ENCODE data around the gene DGLUCY. TPM values are rescaled to one million over a fixed set of nuclear protein-coding genes. Genes with fewer than 3 reads are reported as not detected.

The DGLUCY gene
- total RNA-seq, 1 experiment from 2014 or later: 67.0 TPM

- no peak for ATAC-seq
- H3K9ac ChIP-seq (ENCODE audit: low read length): no peak overlapping the region
- no peaks in the 10 kb centered on the region for H3K9me3 ChIP-seq (ENCODE audit: control insufficient read depth in 1 of 2, insufficient read depth in 1 of 2, low read depth in 1 of 2, low read length in 2 of 2)
- H3K4me1 ChIP-seq (ENCODE audit: control insufficient read depth in 1 of 2, insufficient read depth in 2 of 2, low read length in 2 of 2): no peaks in the 10 kb centered on the region
- no peaks in the 10 kb centered on the region for H3K79me2 ChIP-seq (ENCODE audit: insufficient read depth, low read length)
- ChIA-PET CTCF (interaction anchor here (3.9 kb wide), 1 partner anchor 269 kb away, joined by 54 read pairs; no protein-coding TSS in a partner anchor), RAD21 (ENCODE audit: low non-redundant PET in 1 of 2, low total read pairs in 2 of 2, uncharacterized antibody in 2 of 2, unreplicated experiment in 2 of 2) (no interaction called here), POLR2A (no interaction called here)
- no peak overlapping the region for H3K27ac ChIP-seq (ENCODE audit: low read depth, low read length)
- H3K4me2 ChIP-seq (ENCODE audit: low read length): no peak overlapping the region
- TF ChIP-seq SRF (IDR thresholded peaks at IDR 0.05; ENCODE audit: low read depth) (no peak), EGR1 (IDR thresholded peaks at IDR 0.05; ENCODE audit: low read depth) (no peak), ZBTB33 (IDR thresholded peaks at IDR 0.05; ENCODE audit: extremely low read depth, insufficient replicate concordance, low read length) (no peak), SP1 (IDR thresholded peaks at IDR 0.05; ENCODE audit: low read depth) (no peak), POLR2AphosphoS5 (IDR thresholded peaks at IDR 0.05; ENCODE audit: low read depth, low read length) (no peak), JUND (IDR thresholded peaks at IDR 0.05) (no peak), SIN3A (IDR thresholded peaks at IDR 0.05; ENCODE audit: low read depth) (no peak), ELF1 (IDR thresholded peaks at IDR 0.05; ENCODE audit: borderline replicate concordance, low read depth) (no peak), EZH2 (IDR thresholded peaks at IDR 0.05) (no peak), TCF7L2 (IDR thresholded peaks at IDR 0.05; ENCODE audit: borderline replicate concordance, extremely low read depth, insufficient read depth, insufficient read length) (no peak), RAD21 (IDR thresholded peaks at IDR 0.05; ENCODE audit: low read depth) (no peak), ZFX (IDR thresholded peaks at IDR 0.05) (no peak), ZNF274 (IDR thresholded peaks at IDR 0.05; ENCODE audit: low read depth, low read length) (no peak), YY1 (IDR thresholded peaks at IDR 0.05; ENCODE audit: extremely low read depth, insufficient replicate concordance, low read depth, low read length) (no peak), EZH2phosphoT487 (IDR thresholded peaks at IDR 0.05; ENCODE audit: borderline replicate concordance) (no peak), FOSL1 (IDR thresholded peaks at IDR 0.05; ENCODE audit: low read depth) (no peak), CBX3 (IDR thresholded peaks at IDR 0.05; ENCODE audit: low read depth) (no peak)
- TF ChIP-seq, protein P1, sequence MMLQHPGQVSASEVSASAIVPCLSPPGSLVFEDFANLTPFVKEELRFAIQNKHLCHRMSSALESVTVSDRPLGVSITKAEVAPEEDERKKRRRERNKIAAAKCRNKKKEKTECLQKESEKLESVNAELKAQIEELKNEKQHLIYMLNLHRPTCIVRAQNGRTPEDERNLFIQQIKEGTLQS (IDR thresholded peaks at IDR 0.05): no peak
- TF ChIP-seq, protein P2, sequence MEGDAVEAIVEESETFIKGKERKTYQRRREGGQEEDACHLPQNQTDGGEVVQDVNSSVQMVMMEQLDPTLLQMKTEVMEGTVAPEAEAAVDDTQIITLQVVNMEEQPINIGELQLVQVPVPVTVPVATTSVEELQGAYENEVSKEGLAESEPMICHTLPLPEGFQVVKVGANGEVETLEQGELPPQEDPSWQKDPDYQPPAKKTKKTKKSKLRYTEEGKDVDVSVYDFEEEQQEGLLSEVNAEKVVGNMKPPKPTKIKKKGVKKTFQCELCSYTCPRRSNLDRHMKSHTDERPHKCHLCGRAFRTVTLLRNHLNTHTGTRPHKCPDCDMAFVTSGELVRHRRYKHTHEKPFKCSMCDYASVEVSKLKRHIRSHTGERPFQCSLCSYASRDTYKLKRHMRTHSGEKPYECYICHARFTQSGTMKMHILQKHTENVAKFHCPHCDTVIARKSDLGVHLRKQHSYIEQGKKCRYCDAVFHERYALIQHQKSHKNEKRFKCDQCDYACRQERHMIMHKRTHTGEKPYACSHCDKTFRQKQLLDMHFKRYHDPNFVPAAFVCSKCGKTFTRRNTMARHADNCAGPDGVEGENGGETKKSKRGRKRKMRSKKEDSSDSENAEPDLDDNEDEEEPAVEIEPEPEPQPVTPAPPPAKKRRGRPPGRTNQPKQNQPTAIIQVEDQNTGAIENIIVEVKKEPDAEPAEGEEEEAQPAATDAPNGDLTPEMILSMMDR (IDR thresholded peaks at IDR 0.05 in 2 of 3, conservative IDR thresholded peaks at IDR 0.05 in 1 of 3; ENCODE audit: borderline replicate concordance in 1 of 3, insufficient read depth in 1 of 3, low read depth in 2 of 3, low read length in 2 of 3): no peak
- TF ChIP-seq, protein P3, sequence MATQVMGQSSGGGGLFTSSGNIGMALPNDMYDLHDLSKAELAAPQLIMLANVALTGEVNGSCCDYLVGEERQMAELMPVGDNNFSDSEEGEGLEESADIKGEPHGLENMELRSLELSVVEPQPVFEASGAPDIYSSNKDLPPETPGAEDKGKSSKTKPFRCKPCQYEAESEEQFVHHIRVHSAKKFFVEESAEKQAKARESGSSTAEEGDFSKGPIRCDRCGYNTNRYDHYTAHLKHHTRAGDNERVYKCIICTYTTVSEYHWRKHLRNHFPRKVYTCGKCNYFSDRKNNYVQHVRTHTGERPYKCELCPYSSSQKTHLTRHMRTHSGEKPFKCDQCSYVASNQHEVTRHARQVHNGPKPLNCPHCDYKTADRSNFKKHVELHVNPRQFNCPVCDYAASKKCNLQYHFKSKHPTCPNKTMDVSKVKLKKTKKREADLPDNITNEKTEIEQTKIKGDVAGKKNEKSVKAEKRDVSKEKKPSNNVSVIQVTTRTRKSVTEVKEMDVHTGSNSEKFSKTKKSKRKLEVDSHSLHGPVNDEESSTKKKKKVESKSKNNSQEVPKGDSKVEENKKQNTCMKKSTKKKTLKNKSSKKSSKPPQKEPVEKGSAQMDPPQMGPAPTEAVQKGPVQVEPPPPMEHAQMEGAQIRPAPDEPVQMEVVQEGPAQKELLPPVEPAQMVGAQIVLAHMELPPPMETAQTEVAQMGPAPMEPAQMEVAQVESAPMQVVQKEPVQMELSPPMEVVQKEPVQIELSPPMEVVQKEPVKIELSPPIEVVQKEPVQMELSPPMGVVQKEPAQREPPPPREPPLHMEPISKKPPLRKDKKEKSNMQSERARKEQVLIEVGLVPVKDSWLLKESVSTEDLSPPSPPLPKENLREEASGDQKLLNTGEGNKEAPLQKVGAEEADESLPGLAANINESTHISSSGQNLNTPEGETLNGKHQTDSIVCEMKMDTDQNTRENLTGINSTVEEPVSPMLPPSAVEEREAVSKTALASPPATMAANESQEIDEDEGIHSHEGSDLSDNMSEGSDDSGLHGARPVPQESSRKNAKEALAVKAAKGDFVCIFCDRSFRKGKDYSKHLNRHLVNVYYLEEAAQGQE (IDR thresholded peaks at IDR 0.05; ENCODE audit: low read depth): no peak
- DNase-seq (ENCODE audit: low read depth, low spot score): no peak
- no peaks in the 10 kb centered on the region for H3K27me3 ChIP-seq (ENCODE audit: insufficient read depth, low read length)
- H3K9me2 ChIP-seq (ENCODE audit: insufficient read depth): no peaks in the 10 kb centered on the region
- no peaks in the 10 kb centered on the region for H4K20me1 ChIP-seq (ENCODE audit: insufficient read depth)
- BruUV-seq (replicated peaks): no TSS peak
- no peak overlapping the region for H2AFZ ChIP-seq (ENCODE audit: low read depth, low read length, poor library complexity, severe bottlenecking)
- H3K36me3 ChIP-seq (ENCODE audit: control insufficient read depth in 1 of 2, insufficient read depth in 2 of 2, low read length in 2 of 2): peaks cover 15 to 21% of the 10 kb centered on the region in 2 experiments; a peak in 2 of 4 replicates
- intact Hi-C loops (cut with micrococcal nuclease): no loop called here
- H3K4me3 ChIP-seq (replicated peaks in 1 of 2; ENCODE audit: low read depth in 1 of 2, low read length in 2 of 2): no peak overlapping the region
These were observed 57.4 kb downstream of the DGLUCY start for GRCh38 chr14:91171291-91171690.
